ENCODE measurements around the gene MADCAM1.

DNA sequence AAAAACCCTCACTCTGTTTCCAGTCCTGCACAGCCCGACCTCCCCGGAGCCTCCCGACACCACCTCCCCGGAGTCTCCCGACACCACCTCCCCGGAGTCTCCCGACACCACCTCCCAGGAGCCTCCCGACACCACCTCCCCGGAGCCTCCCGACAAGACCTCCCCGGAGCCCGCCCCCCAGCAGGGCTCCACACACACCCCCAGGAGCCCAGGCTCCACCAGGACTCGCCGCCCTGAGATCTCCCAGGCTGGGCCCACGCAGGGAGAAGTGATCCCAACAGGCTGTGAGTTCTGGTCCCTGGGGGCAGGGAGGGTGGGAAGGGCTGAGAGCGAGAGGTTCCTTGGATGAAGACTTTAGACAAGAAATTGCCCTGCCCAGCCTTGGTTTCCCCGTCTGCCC is 5.4 kb downstream of the MADCAM1 start:
- TF ChIP-seq CTCF (IDR thresholded peaks at IDR 0.05) (no peak), EZH2 (IDR thresholded peaks at IDR 0.05) (no peak)

Measured in neural progenitor cell (in vitro differentiated cells).